Lower lobe of right lung (tissue), 2 donors: ENCODE results near the gene RPLP2. TPM values are rescaled to one million over a fixed set of nuclear protein-coding genes. Genes with fewer than 3 reads are reported as not detected.
A peak's percentile ranks its signal among the peaks of the same experiment; 100 is the strongest.

Experiments
- ATAC-seq, 2 donors: fragments of 200-7000 bp; cut with Tn5 transposase; one replicate each; pipeline ENCODE4 v1.9.1; 2020 to 2022; ENCODE audit warnings: mild to moderate bottlenecking in 2 of 2, moderate library complexity in 2 of 2
- DNase-seq: peaks from one replicate; pipeline ENCODE4 v3.0.0-alpha.2; 2020
- H3K27ac ChIP-seq: fragments of 200-600 bp; one replicate; pipeline ENCODE4 v1.8.0; 2022
- H3K27me3 ChIP-seq: fragments of 200-600 bp; one replicate; pipeline ENCODE4 v1.8.0; 2022; ENCODE audit warnings: low read depth
- H3K36me3 ChIP-seq: fragments of 200-600 bp; one replicate; pipeline ENCODE4 v1.8.0; 2022; ENCODE audit warnings: mild to moderate bottlenecking
- H3K4me1 ChIP-seq: fragments of 200-600 bp; one replicate; pipeline ENCODE4 v1.8.0; 2022
- H3K4me3 ChIP-seq: fragments of 200-600 bp; one replicate; pipeline ENCODE4 v1.8.0; 2022; ENCODE audit warnings: mild to moderate bottlenecking
- H3K9me3 ChIP-seq: fragments of 200-600 bp; one replicate; pipeline ENCODE4 v1.8.0; 2022
- intact Hi-C: fragments of 100-400 bp; cut with DNase I; formaldehyde crosslinking; loops from one replicate; pipeline ENCODE4 v1.11.0; 2022
- total RNA-seq: library from RNA; stranded (reverse); fragmentation: NEBNext Ultra II Directional; extraction: Animal tissue kit (Norgen Biotek cat#: 25700); gene quantifications from one replicate; pipeline ENCODE4 v1.2.1, GENCODE V29; 2021
- TF ChIP-seq, protein P1 (sequence below): fragments of 200-600 bp; IDR thresholded peaks from one replicate; pipeline ENCODE4 v1.8.0; 2022; ENCODE audit warnings: antibody characterized with exemption, mild to moderate bottlenecking
- donor health status: DM: no; HTN: yes; CAD: no; lungs with severe emphysema.

RPLP2 gene
- total RNA-seq, 1 donor from 2014 or later = 1,518 TPM

GRCh38 chr11:826836-827145 lies 17.0 kb downstream of the RPLP2 start:
- H3K36me3 ChIP-seq = peaks cover 39% of the 10 kb centered on the region
- no peaks in the 10 kb centered on the region for H3K9me3 ChIP-seq
- no peaks in the 10 kb centered on the region for H3K27me3 ChIP-seq
- peaks cover 72% of the 10 kb centered on the region for H3K4me1 ChIP-seq
- DNase-seq (no peak), ATAC-seq (no peak)
- peak overlapping the region; percentile 58 for H3K4me3 ChIP-seq
- peak overlapping the region; percentile 86 for H3K27ac ChIP-seq
- TF ChIP-seq, protein P1, sequence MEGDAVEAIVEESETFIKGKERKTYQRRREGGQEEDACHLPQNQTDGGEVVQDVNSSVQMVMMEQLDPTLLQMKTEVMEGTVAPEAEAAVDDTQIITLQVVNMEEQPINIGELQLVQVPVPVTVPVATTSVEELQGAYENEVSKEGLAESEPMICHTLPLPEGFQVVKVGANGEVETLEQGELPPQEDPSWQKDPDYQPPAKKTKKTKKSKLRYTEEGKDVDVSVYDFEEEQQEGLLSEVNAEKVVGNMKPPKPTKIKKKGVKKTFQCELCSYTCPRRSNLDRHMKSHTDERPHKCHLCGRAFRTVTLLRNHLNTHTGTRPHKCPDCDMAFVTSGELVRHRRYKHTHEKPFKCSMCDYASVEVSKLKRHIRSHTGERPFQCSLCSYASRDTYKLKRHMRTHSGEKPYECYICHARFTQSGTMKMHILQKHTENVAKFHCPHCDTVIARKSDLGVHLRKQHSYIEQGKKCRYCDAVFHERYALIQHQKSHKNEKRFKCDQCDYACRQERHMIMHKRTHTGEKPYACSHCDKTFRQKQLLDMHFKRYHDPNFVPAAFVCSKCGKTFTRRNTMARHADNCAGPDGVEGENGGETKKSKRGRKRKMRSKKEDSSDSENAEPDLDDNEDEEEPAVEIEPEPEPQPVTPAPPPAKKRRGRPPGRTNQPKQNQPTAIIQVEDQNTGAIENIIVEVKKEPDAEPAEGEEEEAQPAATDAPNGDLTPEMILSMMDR = no peak
- intact Hi-C loops = no loop called here

GRCh38 chr11:827146-827896 lies 17.6 kb downstream of the RPLP2 start:
- peaks cover 34% of the 10 kb centered on the region for H3K36me3 ChIP-seq
- DNase-seq (peak; percentile 77), ATAC-seq (peak; percentile 6 to 21)
- peak overlapping the region; percentile 58 for H3K4me3 ChIP-seq
- no peaks in the 10 kb centered on the region for H3K27me3 ChIP-seq
- H3K4me1 ChIP-seq = peaks cover 72% of the 10 kb centered on the region
- H3K27ac ChIP-seq = peak overlapping the region; percentile 86
- intact Hi-C loops = no loop called here
- TF ChIP-seq, protein P1 = no peak
- no peaks in the 10 kb centered on the region for H3K9me3 ChIP-seq

DNA sequence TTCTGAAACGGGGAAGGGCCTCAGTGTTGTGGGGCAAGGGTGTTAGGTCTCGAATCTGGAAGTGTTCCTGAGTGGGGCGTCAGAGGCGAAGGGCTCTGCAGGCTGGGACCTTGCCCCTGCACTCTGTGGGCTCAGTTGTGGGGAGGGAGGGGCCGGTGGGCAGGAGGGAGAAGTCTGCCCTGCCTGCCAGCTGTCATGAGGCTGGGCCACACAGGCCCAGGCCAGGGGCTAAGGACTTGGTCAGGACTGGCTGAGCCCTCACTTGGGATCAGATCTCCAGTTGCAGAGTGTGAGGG lies 18.1 kb downstream of the RPLP2 start, which contains the start of gene CRACR2B:
CRACR2B (plus strand) TSS at position 23 of the 296 bp plus-strand sequence. CDS start 689 bp downstream, outside the sequence.
- H3K4me1 ChIP-seq = peaks cover 72% of the 10 kb centered on the region
- no peaks in the 10 kb centered on the region for H3K27me3 ChIP-seq
- intact Hi-C loops = no loop called here
- ATAC-seq (peak in 1 of 2 donors; percentile 14), DNase-seq (no peak)
- peak within 1 kb of the TSS; percentile 58 for H3K4me3 ChIP-seq
- TF ChIP-seq, protein P1 = no peak
- peak within 1 kb of the TSS; percentile 86 for H3K27ac ChIP-seq
- no peaks in the 10 kb centered on the region for H3K9me3 ChIP-seq
- H3K36me3 ChIP-seq = peaks cover 29% of the 10 kb centered on the region

GRCh38 chr11:828506-829175 lies 18.9 kb downstream of the RPLP2 start:
- Histone ChIP-seq H3K9me3 (no peaks in the 10 kb centered on the region), H3K36me3 (peaks cover 21% of the 10 kb centered on the region), H3K27me3 (no peaks in the 10 kb centered on the region), H3K4me1 (peaks cover 74% of the 10 kb centered on the region), H3K4me3 (peak overlapping the region; percentile 58), H3K27ac (peak overlapping the region; percentile 86)
- ATAC-seq (no peak), DNase-seq (no peak)
- intact Hi-C loops = no loop called here
- TF ChIP-seq, protein P1 = no peak

DNA sequence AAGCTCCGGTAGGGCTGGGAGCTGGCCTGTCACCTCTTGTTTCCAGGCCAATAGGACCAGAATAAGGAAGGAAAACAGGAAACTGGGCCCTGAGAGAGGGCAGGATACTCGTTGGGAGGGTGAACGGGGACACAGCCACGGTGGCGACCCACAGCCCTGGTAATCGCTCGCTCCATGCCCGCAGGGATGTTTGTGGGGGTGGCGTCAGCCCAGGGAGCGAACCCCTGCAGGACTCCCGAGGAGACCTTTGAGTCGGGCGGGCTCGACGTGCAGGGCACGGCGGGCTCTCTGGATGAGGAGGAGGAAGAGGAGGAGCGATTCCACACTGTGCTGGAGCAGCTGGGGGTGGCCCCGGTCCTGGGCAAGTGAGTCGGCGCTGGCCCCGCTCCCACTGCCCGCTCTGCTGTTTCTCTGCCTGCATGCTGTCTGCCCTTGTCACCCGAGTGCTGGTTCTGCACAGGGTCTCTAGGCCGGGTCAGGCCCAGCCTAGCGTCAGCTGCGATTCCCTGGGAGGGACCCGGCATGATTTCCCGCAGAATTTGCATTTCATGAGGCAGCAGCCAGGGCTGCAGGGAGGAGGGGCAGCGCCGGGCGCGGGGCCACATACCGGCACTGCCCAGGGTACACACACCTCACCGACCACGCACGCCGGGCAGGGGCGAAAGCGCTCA lies 19.5 kb downstream of the RPLP2 start:
- H3K27me3 ChIP-seq = no peaks in the 10 kb centered on the region
- H3K36me3 ChIP-seq = peaks cover 14% of the 10 kb centered on the region
- intact Hi-C loops = no loop called here
- no peak for DNase-seq
- TF ChIP-seq, protein P1 = no peak
- peaks cover 80% of the 10 kb centered on the region for H3K4me1 ChIP-seq
- no peaks in the 10 kb centered on the region for H3K9me3 ChIP-seq
- H3K4me3 ChIP-seq = peak overlapping the region; percentile 58
- peak overlapping the region; percentile 86 for H3K27ac ChIP-seq
- peak; percentile 4 to 9 for ATAC-seq
